HL-60 (cell line): ENCODE measurements around the gene DNASE1L2.

Experiments
- CTCF ChIP-seq: IDR thresholded peaks from one replicate; pipeline ENCODE4 v1.5.1; 2011; ENCODE audit warnings: low read length, control low read depth, inconsistent platforms; ENCODE audit not compliant: insufficient read depth
- GABPA ChIP-seq: IDR thresholded peaks from 2 replicates; pipeline ENCODE4 v1.6.1; 2012; ENCODE audit warnings: low read depth
- POLR2AphosphoS5 ChIP-seq: IDR thresholded peaks from 2 replicates; pipeline ENCODE4 v1.6.1; 2012; ENCODE audit warnings: low read depth
- REST ChIP-seq: IDR thresholded peaks from 2 replicates; pipeline ENCODE4 v1.6.1; 2012; ENCODE audit warnings: low read depth; ENCODE audit not compliant: insufficient replicate concordance

GRCh38 chr16:2205967-2206313 lies 30.3 kb upstream of the DNASE1L2 start:
- TF ChIP-seq CTCF, result no peak
- peak; percentile 17; the same call in 1 of the 2 replicates for TF ChIP-seq POLR2AphosphoS5
- no peak for TF ChIP-seq REST
- TF ChIP-seq GABPA, result no peak
